Dedifferentiated amniotic fluid mesenchymal stem cell (primary cell): ENCODE measurements around the gene CLCA1.

Source experiments
- DNase-seq: peaks from one replicate; pipeline ENCODE4 v3.0.0-alpha.2; 2016; ENCODE audit errors: extremely low spot score

Gene CLCA1

GRCh38 chr1:86502721-86503405, 34.1 kb downstream of the CLCA1 start:
- no peak for DNase-seq

- DNase-seq, result no peak
Observed at GRCh38 chr1:86503406-86504136, 34.8 kb downstream of the CLCA1 start.

- DNase-seq, result no peak
Observed at GRCh38 chr1:86504137-86504479, 35.4 kb downstream of the CLCA1 start.

GRCh38 chr1:86504895-86505563, 36.3 kb downstream of the CLCA1 start:
- DNase-seq, result no peak

- DNase-seq, result no peak
Observed at GRCh38 chr1:86505564-86505902, 36.8 kb downstream of the CLCA1 start.

- peak; percentile 29 for DNase-seq
Observed at GRCh38 chr1:86507935-86508582, 39.3 kb downstream of the CLCA1 start.

- no peak for DNase-seq
Observed at GRCh38 chr1:86508583-86508969, 39.8 kb downstream of the CLCA1 start.

GRCh38 chr1:86515597-86515996, 46.9 kb downstream of the CLCA1 start:
- no peak for DNase-seq

GRCh38 chr1:86516335-86516734, 47.6 kb downstream of the CLCA1 start:
- no peak for DNase-seq

- no peak for DNase-seq
Observed at GRCh38 chr1:86517336-86517735, 48.6 kb downstream of the CLCA1 start.

- DNase-seq, result no peak
Observed at GRCh38 chr1:86520789-86521521, 52.2 kb downstream of the CLCA1 start.

- no peak for DNase-seq
Observed at GRCh38 chr1:86521522-86521891, 52.8 kb downstream of the CLCA1 start.

- DNase-seq, result no peak
Observed at GRCh38 chr1:86522240-86522639, 53.5 kb downstream of the CLCA1 start.

GRCh38 chr1:86523670-86524354, 55.1 kb downstream of the CLCA1 start:
- DNase-seq, result no peak

- no peak for DNase-seq
Observed at GRCh38 chr1:86527306-86527705, 58.6 kb downstream of the CLCA1 start.

- DNase-seq, result no peak
Observed at GRCh38 chr1:86530211-86530845, 61.6 kb downstream of the CLCA1 start.

- no peak for DNase-seq
Observed at GRCh38 chr1:86537928-86538695, 69.4 kb downstream of the CLCA1 start.

GRCh38 chr1:86538775-86539174, 70.0 kb downstream of the CLCA1 start:
- no peak for DNase-seq

- DNase-seq, result no peak
Observed at GRCh38 chr1:86541859-86542258, 73.1 kb downstream of the CLCA1 start.

- no peak for DNase-seq
Observed at GRCh38 chr1:86542631-86543030, 73.9 kb downstream of the CLCA1 start.
